PC-3 (cell line): ENCODE measurements around the gene UBE2E1. TPM values are rescaled to one million over a fixed set of nuclear protein-coding genes. Genes with fewer than 3 reads are reported as not detected.
A peak's percentile ranks its signal among the peaks of the same experiment; 100 is the strongest.

Experiments
- ATAC-seq: fragments of 200-7000 bp; cut with Tn5 transposase; 2 replicates; pipeline ENCODE4 v1.9.1; 2020; ENCODE audit warnings: mild to moderate bottlenecking, moderate library complexity
- BruUV-seq: library from RNA; stranded (reverse); fragments of 400-500 nt; replicated peaks from 2 replicates; lab custom pipeline; 2021; lab: Mats Ljungman, UMichigan
- CTCF ChIA-PET: fragments of 300-600 bp; sonication (Branson Sonifier 250); formaldehyde crosslinking; loops from one replicate; lab custom pipeline; 2022; ENCODE audit warnings: antibody characterized with exemption; lab: Charles Lee
- POLR2A ChIA-PET: fragments of 300-600 bp; sonication (Branson Sonifier 250); formaldehyde crosslinking; loops from one replicate; lab custom pipeline; 2022; ENCODE audit warnings: antibody characterized with exemption; ENCODE audit not compliant: unreplicated experiment; lab: Charles Lee
- DNase-seq: peaks from one replicate; pipeline ENCODE4 v3.0.0-alpha.2; 2015
- H2AFZ ChIP-seq: fragments of 300-600 bp; sonication (generic); 2 replicates; pipeline ENCODE4 v1.6.0; 2016; ENCODE audit warnings: antibody characterized with exemption, low read length
- H3F3A ChIP-seq: fragments of 300-600 bp; sonication (generic); one replicate; pipeline ENCODE4 v1.6.0; 2017; ENCODE audit warnings: antibody characterized with exemption, low read length, control low read depth, mild to moderate bottlenecking; ENCODE audit not compliant: unreplicated experiment
- H3K27ac ChIP-seq: fragments of 300-600 bp; sonication (generic); 2 replicates; pipeline ENCODE4 v1.5.1; 2016; ENCODE audit warnings: mild to moderate bottlenecking, low read length
- H3K27me3 ChIP-seq: fragments of 300-600 bp; sonication (generic); 2 replicates; pipeline ENCODE4 v1.6.1; 2016; ENCODE audit warnings: low read length, mixed read lengths
- H3K36me3 ChIP-seq: fragments of 300-600 bp; sonication (generic); 2 replicates; pipeline ENCODE4 v1.6.1; 2016; ENCODE audit warnings: low read depth, mixed run types, low read length, mixed read lengths
- H3K4me1 ChIP-seq: fragments of 300-600 bp; sonication (generic); 2 replicates; pipeline ENCODE4 v1.5.1; 2016; ENCODE audit warnings: low read length; ENCODE audit not compliant: insufficient read depth
- H3K4me2 ChIP-seq: fragments of 300-600 bp; sonication (generic); 2 replicates; pipeline ENCODE4 v1.6.0; 2016; ENCODE audit warnings: low read length
- H3K4me3 ChIP-seq: fragments of 300-600 bp; sonication (generic); 2 replicates; pipeline ENCODE4 v1.5.1; 2016; ENCODE audit warnings: mild to moderate bottlenecking, low read length, mixed read lengths
- H3K79me2 ChIP-seq: fragments of 300-600 bp; sonication (generic); 2 replicates; pipeline ENCODE4 v1.6.1; 2017; ENCODE audit warnings: low read length, mixed read lengths
- H3K9ac ChIP-seq: fragments of 300-600 bp; sonication (generic); 2 replicates; pipeline ENCODE4 v1.6.0; 2016; ENCODE audit warnings: mild to moderate bottlenecking, low read length
- H3K9me2 ChIP-seq: fragments of 300-600 bp; sonication (generic); replicated peaks from 2 replicates; pipeline ENCODE4 v1.6.1; 2016; ENCODE audit warnings: mixed run types, low read length, mixed read lengths
- H3K9me3 ChIP-seq: fragments of 300-600 bp; sonication (generic); 2 replicates; pipeline ENCODE4 v1.6.1; 2016; ENCODE audit warnings: low read length, mixed read lengths
- H4K20me1 ChIP-seq: fragments of 300-600 bp; sonication (generic); 2 replicates; pipeline ENCODE4 v1.6.1; 2016; ENCODE audit warnings: low read length, mixed read lengths
- CTCF ChIP-seq: fragments of 300-600 bp; sonication (generic); conservative IDR thresholded peaks from 2 replicates; pipeline ENCODE4 v1.5.1; 2017; ENCODE audit warnings: antibody characterized with exemption, low read depth, mild to moderate bottlenecking, low read length
- EZH2 ChIP-seq: fragments of 300-600 bp; sonication (generic); IDR thresholded peaks from one replicate; pipeline ENCODE4 v1.6.1; 2017; ENCODE audit warnings: antibody characterized with exemption, mild to moderate bottlenecking, low read length; ENCODE audit not compliant: unreplicated experiment
- EZH2phosphoT487 ChIP-seq: fragments of 300-600 bp; sonication (generic); IDR thresholded peaks from 2 replicates; pipeline ENCODE4 v1.6.1; 2018; ENCODE audit warnings: mild to moderate bottlenecking, antibody characterized with exemption, low read length, borderline replicate concordance
- intact Hi-C: fragments of 100-400 bp; cut with micrococcal nuclease; formaldehyde crosslinking; loops from 2 replicates; pipeline ENCODE4 v1.9.0; 2023
- total RNA-seq: library from RNA; depleted of rRNA; stranded (reverse); fragments of >200 nt; gene quantifications from 2 replicates; pipeline ENCODE4 v1.2.3, GENCODE V29; 2014

The UBE2E1 gene
- total RNA-seq, 1 experiment from 2014 or later = 117 TPM

- H3K36me3 ChIP-seq = peaks cover 19% of the 10 kb centered on the region
- peaks cover 61% of the 10 kb centered on the region for H3K79me2 ChIP-seq
- H2AFZ ChIP-seq = no peak overlapping the region
- peaks cover 21% of the 10 kb centered on the region for H4K20me1 ChIP-seq
- intact Hi-C loops = no loop called here
- no peaks in the 10 kb centered on the region for H3K27me3 ChIP-seq
- ATAC-seq (no peak), DNase-seq (no peak)
- H3K27ac ChIP-seq = no peak overlapping the region
- no peaks in the 10 kb centered on the region for H3K9me3 ChIP-seq
- TF ChIP-seq EZH2 (no peak), EZH2phosphoT487 (no peak), CTCF (no peak)
- peak overlapping the region; percentile 91; the same call in 1 of the 2 replicates for H3K4me3 ChIP-seq
- H3K4me1 ChIP-seq = peaks cover 31% of the 10 kb centered on the region
- BruUV-seq = no TSS peak
- H3K4me2 ChIP-seq = peak overlapping the region; percentile 95; the same call in 1 of the 2 replicates
- no peaks in the 10 kb centered on the region for H3F3A ChIP-seq
- ChIA-PET CTCF (no interaction called here), POLR2A (no interaction called here)
- no peak overlapping the region for H3K9ac ChIP-seq
- no peaks in the 10 kb centered on the region for H3K9me2 ChIP-seq
Measured at GRCh38 chr3:23913873-23914743, 108.4 kb downstream of the UBE2E1 start.

- DNase-seq = no peak
- Histone ChIP-seq H4K20me1 (peaks cover 36% of the 10 kb centered on the region), H3K4me1 (peaks cover 32% of the 10 kb centered on the region), H3K4me2 (peak overlapping the region; percentile 95), H3K4me3 (peak overlapping the region; percentile 91), H3K9me2 (no peaks in the 10 kb centered on the region), H3K27me3 (no peaks in the 10 kb centered on the region), H2AFZ (peak overlapping the region; percentile 84; the same call in 1 of the 2 replicates), H3K9ac (peak overlapping the region; percentile 95), H3K79me2 (peaks cover 71% of the 10 kb centered on the region), H3F3A (peaks cover 2% of the 10 kb centered on the region), H3K27ac (no peak overlapping the region), H3K36me3 (peaks cover 30% of the 10 kb centered on the region), H3K9me3 (no peaks in the 10 kb centered on the region)
- ChIA-PET CTCF (interaction anchor here (0.7 to 1.2 kb wide), 2 partner anchors 27 to 106 kb away, joined by 3 to 6 read pairs; no protein-coding TSS in a partner anchor), POLR2A (no interaction called here)
- TF ChIP-seq EZH2phosphoT487 = no peak
- TF ChIP-seq CTCF = no peak
- no peak for TF ChIP-seq EZH2
- no peak for ATAC-seq
- intact Hi-C loops = loop anchor here (2.0 to 5.0 kb wide), 2 partner anchors 29 to 42 kb away; partner anchors contain the start of gene NR1D2
- no TSS peak for BruUV-seq
Measured at GRCh38 chr3:23915537-23916108, 109.9 kb downstream of the UBE2E1 start.
